H9 (cell line): ENCODE results near the gene FBXO42. TPM values are rescaled to one million over a fixed set of nuclear protein-coding genes. Genes with fewer than 3 reads are reported as not detected.

Source experiments
- DNase-seq: peaks from one replicate; pipeline ENCODE4 v3.0.0-alpha.2; 2017
- H2AFZ ChIP-seq: one replicate; pipeline ENCODE4 v1.6.1; 2013; ENCODE audit warnings: mild to moderate bottlenecking, low read length, control low read depth, moderate library complexity
- H2AK5ac ChIP-seq: 2 replicates; pipeline ENCODE4 v1.6.1; 2013; ENCODE audit warnings: low read length, control low read depth, mixed read lengths; ENCODE audit not compliant: insufficient read length
- H2BK120ac ChIP-seq: one replicate; pipeline ENCODE4 v1.6.1; 2013; ENCODE audit warnings: low read depth, mild to moderate bottlenecking, low read length, control low read depth, inconsistent platforms; ENCODE audit not compliant: poor library complexity, severe bottlenecking
- H2BK12ac ChIP-seq: 2 replicates; pipeline ENCODE4 v1.6.1; 2013; ENCODE audit warnings: low read length, control low read depth, mixed read lengths, low read depth; ENCODE audit not compliant: insufficient read length
- H2BK15ac ChIP-seq: 2 replicates; pipeline ENCODE4 v1.6.1; 2013; ENCODE audit warnings: low read depth, low read length, control low read depth
- H2BK20ac ChIP-seq: one replicate; pipeline ENCODE4 v1.6.1; 2013; ENCODE audit warnings: low read depth, mild to moderate bottlenecking, low read length, control low read depth, inconsistent platforms; ENCODE audit not compliant: poor library complexity, severe bottlenecking
- H2BK5ac ChIP-seq: 2 replicates; pipeline ENCODE4 v1.6.1; 2013; ENCODE audit warnings: low read length, control low read depth, mixed read lengths; ENCODE audit not compliant: insufficient read length
- H3K14ac ChIP-seq: 2 replicates; pipeline ENCODE4 v1.6.1; 2013; ENCODE audit warnings: low read length, control low read depth; ENCODE audit not compliant: insufficient read depth
- H3K18ac ChIP-seq: 2 replicates; pipeline ENCODE4 v1.6.1; 2013; ENCODE audit warnings: low read depth, mild to moderate bottlenecking, mixed read lengths, low read length, control low read depth; ENCODE audit not compliant: insufficient read length
- H3K23ac ChIP-seq: 2 replicates; pipeline ENCODE4 v1.6.1; 2013; ENCODE audit warnings: low read length, control low read depth, mixed read lengths, low read depth; ENCODE audit not compliant: insufficient read length
- H3K23me2 ChIP-seq: 2 replicates; pipeline ENCODE4 v1.6.1; 2013; ENCODE audit warnings: low read depth, mild to moderate bottlenecking, mixed read lengths, low read length, control low read depth; ENCODE audit not compliant: insufficient read length, poor library complexity, severe bottlenecking
- H3K27ac ChIP-seq: 2 replicates; pipeline ENCODE4 v1.5.1; 2013; ENCODE audit warnings: low read length, control low read depth, mixed read lengths, low read depth; ENCODE audit not compliant: insufficient read length
- H3K27me3 ChIP-seq: 2 replicates; pipeline ENCODE4 v1.6.1; 2013; ENCODE audit warnings: low read length, control low read depth, inconsistent platforms; ENCODE audit not compliant: insufficient read depth
- H3K4ac ChIP-seq: 2 replicates; pipeline ENCODE4 v1.6.1; 2013; ENCODE audit warnings: low read depth, mild to moderate bottlenecking, control low read depth, inconsistent platforms, low read length, moderate library complexity
- H3K4me1 ChIP-seq: 2 replicates; pipeline ENCODE4 v1.6.1; 2013; ENCODE audit warnings: low read length, control low read depth, inconsistent platforms; ENCODE audit not compliant: insufficient read depth
- H3K4me2 ChIP-seq: 2 replicates; pipeline ENCODE4 v1.6.1; 2013; ENCODE audit warnings: low read length, control low read depth, mixed read lengths; ENCODE audit not compliant: insufficient read length, insufficient read depth
- H3K56ac ChIP-seq: 2 replicates; pipeline ENCODE4 v1.6.1; 2013; ENCODE audit warnings: low read depth, mild to moderate bottlenecking, mixed read lengths, low read length, control low read depth; ENCODE audit not compliant: insufficient read length
- H3K79me1 ChIP-seq: 2 replicates; pipeline ENCODE4 v1.6.1; 2013; ENCODE audit warnings: low read depth, mild to moderate bottlenecking, moderate library complexity, low read length, control low read depth, inconsistent platforms; ENCODE audit not compliant: insufficient read depth, poor library complexity, severe bottlenecking
- H3K79me2 ChIP-seq: 2 replicates; pipeline ENCODE4 v1.6.1; 2013; ENCODE audit warnings: low read length, control low read depth, inconsistent platforms; ENCODE audit not compliant: insufficient read depth
- H3K9ac ChIP-seq: 2 replicates; pipeline ENCODE4 v1.6.1; 2013; ENCODE audit warnings: low read length, control low read depth, mixed read lengths; ENCODE audit not compliant: insufficient read length; ENCODE audit errors: extremely low read depth
- H3K9me3 ChIP-seq: one replicate; pipeline ENCODE4 v1.6.1; 2013; ENCODE audit warnings: low read depth, low read length, inconsistent platforms; ENCODE audit not compliant: control insufficient read depth
- H3T11ph ChIP-seq: one replicate; pipeline ENCODE4 v1.6.1; 2013; ENCODE audit warnings: mild to moderate bottlenecking, low read length, control low read depth, inconsistent platforms
- H4K20me1 ChIP-seq: one replicate; pipeline ENCODE4 v1.6.1; 2013; ENCODE audit not compliant: control insufficient read depth, insufficient read length, insufficient read depth
- H4K5ac ChIP-seq: 2 replicates; pipeline ENCODE4 v1.6.1; 2013; ENCODE audit warnings: low read depth, mild to moderate bottlenecking, mixed read lengths, low read length, control low read depth; ENCODE audit not compliant: insufficient read length
- H4K8ac ChIP-seq: replicated peaks from 2 replicates; pipeline ENCODE4 v1.6.1; 2013; ENCODE audit warnings: low read length, control low read depth, mixed read lengths, low read depth; ENCODE audit not compliant: insufficient read length
- H4K91ac ChIP-seq: 2 replicates; pipeline ENCODE4 v1.6.1; 2013; ENCODE audit warnings: low read depth, mild to moderate bottlenecking, moderate library complexity, mixed read lengths, low read length, control low read depth; ENCODE audit not compliant: insufficient read length
- H3K27ac Mint-ChIP-seq, 3 experiments: 2 replicates in 2 of 3; 3 replicates in 1 of 3; pipeline ENCODE4 v1.8.0; 2020 to 2021; ENCODE audit warnings: mixed read lengths in 3 of 3, mild to moderate bottlenecking in 1 of 3, moderate library complexity in 1 of 3
- H3K27me3 Mint-ChIP-seq: 2 replicates; pipeline ENCODE4 v1.8.0; 2021; ENCODE audit warnings: low read depth, mild to moderate bottlenecking, moderate library complexity, mixed read lengths
- H3K36me3 Mint-ChIP-seq, 3 experiments: 2 replicates in 2 of 3; 3 replicates in 1 of 3; pipeline ENCODE4 v1.8.0; 2020 to 2021; ENCODE audit warnings: low read depth in 3 of 3, mixed read lengths in 3 of 3; ENCODE audit not compliant: insufficient read depth in 1 of 3
- H3K4me1 Mint-ChIP-seq, 2 experiments: 2 replicates each; pipeline ENCODE4 v1.8.0; 2020; ENCODE audit warnings: mixed read lengths in 2 of 2
- H3K4me3 Mint-ChIP-seq, 2 experiments: 2 replicates in 1 of 2; 3 replicates in 1 of 2; pipeline ENCODE4 v1.8.0; 2020 to 2021; ENCODE audit warnings: mild to moderate bottlenecking in 2 of 2, mixed read lengths in 2 of 2, moderate library complexity in 1 of 2
- H3K9me3 Mint-ChIP-seq, 2 experiments: 2 replicates in 1 of 2; 3 replicates in 1 of 2; pipeline ENCODE4 v1.8.0; 2020; ENCODE audit warnings: mild to moderate bottlenecking in 2 of 2, mixed read lengths in 2 of 2, moderate library complexity in 1 of 2
- CTCF ChIP-seq: fragments of 200-600 bp; sonication (generic); conservative IDR thresholded peaks from 3 replicates; pipeline ENCODE4 v1.8.0; 2021; ENCODE audit warnings: antibody characterized with exemption, mild to moderate bottlenecking
- WGBS: extraction: QIAGEN DNeasy Blood & Tissue Kit; methylation state at CpG from one replicate; pipeline ENCODE4 v1.1.7; 2013; ENCODE audit warnings: missing lambda C conversion rate, low lambda C conversion rate, mixed read lengths; ENCODE audit not compliant: insufficient read length; ENCODE audit errors: extremely low coverage; 5-methylcytosine and 5-hydroxymethylcytosine counted together
- total RNA-seq: library from RNA; stranded (reverse); gene quantifications from 2 replicates; pipeline ENCODE4 v1.2.1, GENCODE V29; 2021

Gene FBXO42
- total RNA-seq, 1 experiment from 2014 or later = 17.4 TPM

GRCh38 chr1:16198444-16199156 lies 153.7 kb downstream of the FBXO42 start:
- Histone ChIP-seq H3K27me3 (no peaks in the 10 kb centered on the region), H3K4me2 (no peak overlapping the region), H2AK5ac (no peak overlapping the region), H2BK15ac (no peak overlapping the region), H3K56ac (no peak overlapping the region), H3K79me2 (no peaks in the 10 kb centered on the region; the same call in 1 of the 2 replicates), H3K23ac (no peak overlapping the region), H2AFZ (no peak overlapping the region), H3K4me1 (no peaks in the 10 kb centered on the region), H3T11ph (no peak overlapping the region), H4K91ac (no peak overlapping the region), H3K9ac (no peak overlapping the region), H2BK120ac (no peak overlapping the region), H4K5ac (no peak overlapping the region), H2BK5ac (no peak overlapping the region), H3K27ac (no peak overlapping the region), H3K23me2 (no peaks in the 10 kb centered on the region), H3K18ac (no peak overlapping the region), H3K14ac (no peak overlapping the region), H3K79me1 (no peaks in the 10 kb centered on the region), H4K20me1 (no peaks in the 10 kb centered on the region), H3K9me3 (no peaks in the 10 kb centered on the region), H2BK20ac (no peak overlapping the region), H2BK12ac (no peak overlapping the region), H4K8ac (no peak overlapping the region), H3K4ac (no peak overlapping the region)
- no peak overlapping the region for H3K4me3 Mint-ChIP-seq
- H3K27me3 Mint-ChIP-seq = no peaks in the 10 kb centered on the region; the same call in 1 of the 2 replicates
- peaks cover 10 to 47% (median 13%) of the 10 kb centered on the region in 3 experiments; a peak in 6 of 7 replicates for H3K36me3 Mint-ChIP-seq
- H3K4me1 Mint-ChIP-seq = no peaks in the 10 kb centered on the region
- no peak for DNase-seq
- peak overlapping the region in 1 of 3 experiments; percentile 51; a peak in 1 of 7 replicates for H3K27ac Mint-ChIP-seq
- H3K9me3 Mint-ChIP-seq = no peaks in the 10 kb centered on the region
- whole genome bisulfite sequencing = no CpG with 5 or more reads among the region's 8 CpGs
- TF ChIP-seq CTCF = no peak
